ENCODE results near the gene HDAC4.

DNA sequence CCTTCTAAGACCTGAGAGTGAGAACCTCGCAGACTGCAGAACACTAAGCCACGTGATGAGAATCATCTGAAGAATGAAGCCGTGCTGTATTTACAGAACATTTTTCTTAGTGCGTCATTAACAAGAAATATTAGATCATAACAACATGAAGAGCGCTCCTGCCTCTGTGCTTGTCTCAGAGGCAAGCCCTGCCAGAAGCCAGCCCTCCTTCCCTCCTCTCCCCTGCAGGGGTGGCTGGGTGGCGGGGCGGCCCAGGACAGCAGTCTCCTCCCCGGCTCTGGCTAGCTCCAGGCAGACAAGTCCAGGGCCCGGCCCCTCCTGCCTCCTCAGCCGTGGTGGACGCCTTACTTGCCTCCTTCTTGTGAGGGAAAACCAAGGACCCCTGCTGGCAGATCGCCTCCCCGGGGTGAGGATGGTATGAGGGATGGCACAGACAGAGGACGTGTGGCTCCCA, 290.2 kb downstream of the HDAC4 start:
- TF ChIP-seq POLR2AphosphoS5 (IDR thresholded peaks at IDR 0.05; ENCODE audit: low read depth) = no peak
- TF ChIP-seq, protein P1, sequence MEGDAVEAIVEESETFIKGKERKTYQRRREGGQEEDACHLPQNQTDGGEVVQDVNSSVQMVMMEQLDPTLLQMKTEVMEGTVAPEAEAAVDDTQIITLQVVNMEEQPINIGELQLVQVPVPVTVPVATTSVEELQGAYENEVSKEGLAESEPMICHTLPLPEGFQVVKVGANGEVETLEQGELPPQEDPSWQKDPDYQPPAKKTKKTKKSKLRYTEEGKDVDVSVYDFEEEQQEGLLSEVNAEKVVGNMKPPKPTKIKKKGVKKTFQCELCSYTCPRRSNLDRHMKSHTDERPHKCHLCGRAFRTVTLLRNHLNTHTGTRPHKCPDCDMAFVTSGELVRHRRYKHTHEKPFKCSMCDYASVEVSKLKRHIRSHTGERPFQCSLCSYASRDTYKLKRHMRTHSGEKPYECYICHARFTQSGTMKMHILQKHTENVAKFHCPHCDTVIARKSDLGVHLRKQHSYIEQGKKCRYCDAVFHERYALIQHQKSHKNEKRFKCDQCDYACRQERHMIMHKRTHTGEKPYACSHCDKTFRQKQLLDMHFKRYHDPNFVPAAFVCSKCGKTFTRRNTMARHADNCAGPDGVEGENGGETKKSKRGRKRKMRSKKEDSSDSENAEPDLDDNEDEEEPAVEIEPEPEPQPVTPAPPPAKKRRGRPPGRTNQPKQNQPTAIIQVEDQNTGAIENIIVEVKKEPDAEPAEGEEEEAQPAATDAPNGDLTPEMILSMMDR (IDR thresholded peaks at IDR 0.05; ENCODE audit: insufficient read depth, low read length) = no peak
- TF ChIP-seq, protein P2, sequence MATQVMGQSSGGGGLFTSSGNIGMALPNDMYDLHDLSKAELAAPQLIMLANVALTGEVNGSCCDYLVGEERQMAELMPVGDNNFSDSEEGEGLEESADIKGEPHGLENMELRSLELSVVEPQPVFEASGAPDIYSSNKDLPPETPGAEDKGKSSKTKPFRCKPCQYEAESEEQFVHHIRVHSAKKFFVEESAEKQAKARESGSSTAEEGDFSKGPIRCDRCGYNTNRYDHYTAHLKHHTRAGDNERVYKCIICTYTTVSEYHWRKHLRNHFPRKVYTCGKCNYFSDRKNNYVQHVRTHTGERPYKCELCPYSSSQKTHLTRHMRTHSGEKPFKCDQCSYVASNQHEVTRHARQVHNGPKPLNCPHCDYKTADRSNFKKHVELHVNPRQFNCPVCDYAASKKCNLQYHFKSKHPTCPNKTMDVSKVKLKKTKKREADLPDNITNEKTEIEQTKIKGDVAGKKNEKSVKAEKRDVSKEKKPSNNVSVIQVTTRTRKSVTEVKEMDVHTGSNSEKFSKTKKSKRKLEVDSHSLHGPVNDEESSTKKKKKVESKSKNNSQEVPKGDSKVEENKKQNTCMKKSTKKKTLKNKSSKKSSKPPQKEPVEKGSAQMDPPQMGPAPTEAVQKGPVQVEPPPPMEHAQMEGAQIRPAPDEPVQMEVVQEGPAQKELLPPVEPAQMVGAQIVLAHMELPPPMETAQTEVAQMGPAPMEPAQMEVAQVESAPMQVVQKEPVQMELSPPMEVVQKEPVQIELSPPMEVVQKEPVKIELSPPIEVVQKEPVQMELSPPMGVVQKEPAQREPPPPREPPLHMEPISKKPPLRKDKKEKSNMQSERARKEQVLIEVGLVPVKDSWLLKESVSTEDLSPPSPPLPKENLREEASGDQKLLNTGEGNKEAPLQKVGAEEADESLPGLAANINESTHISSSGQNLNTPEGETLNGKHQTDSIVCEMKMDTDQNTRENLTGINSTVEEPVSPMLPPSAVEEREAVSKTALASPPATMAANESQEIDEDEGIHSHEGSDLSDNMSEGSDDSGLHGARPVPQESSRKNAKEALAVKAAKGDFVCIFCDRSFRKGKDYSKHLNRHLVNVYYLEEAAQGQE (IDR thresholded peaks at IDR 0.05; ENCODE audit: insufficient replicate concordance, low read depth) = no peak
- no peak for TF ChIP-seq GABPA (IDR thresholded peaks at IDR 0.05; ENCODE audit: low read depth)

Measured in HL-60 (cell line).